Mucosa of descending colon (tissue), 3 donors: ENCODE data around the gene IRF8. TPM values are rescaled to one million over a fixed set of nuclear protein-coding genes. Genes with fewer than 3 reads are reported as not detected.

Source experiments
- ATAC-seq: fragments of 200-7000 bp; cut with Tn5 transposase; one replicate; pipeline ENCODE4 v1.9.1; 2020; ENCODE audit warnings: mild to moderate bottlenecking, moderate library complexity
- DNase-seq, 3 donors: peaks; one replicate each; pipeline ENCODE4 v3.0.0-alpha.2; 2020
- H3K36me3 ChIP-seq: fragments of 200-600 bp; one replicate; pipeline ENCODE4 v1.8.0; 2021; ENCODE audit warnings: low read depth, mild to moderate bottlenecking
- H3K4me1 ChIP-seq: fragments of 200-600 bp; one replicate; pipeline ENCODE4 v1.8.0; 2021; ENCODE audit warnings: low read depth, mild to moderate bottlenecking
- H3K4me3 ChIP-seq: fragments of 200-600 bp; one replicate; pipeline ENCODE4 v1.8.0; 2021; ENCODE audit warnings: mild to moderate bottlenecking
- H3K9me3 ChIP-seq: fragments of 200-600 bp; one replicate; pipeline ENCODE4 v1.8.0; 2021; ENCODE audit warnings: mild to moderate bottlenecking
- intact Hi-C, 2 donors: fragments of 100-400 bp; cut with DNase I in 1 of 2; cut with micrococcal nuclease in 1 of 2; formaldehyde crosslinking; loops; one replicate each; pipeline versions ENCODE4 v1.11.0 to v1.11.1; 2022; cut with DNase I, micrococcal nuclease
- total RNA-seq, 3 donors: library from RNA; stranded (reverse); fragmentation: NEBNext Ultra II Directional in 2 of 3; extraction: Animal tissue kit (Norgen Biotek cat#: 25700) in 2 of 3; gene quantifications; one replicate each; pipeline versions ENCODE4 v1.2.1 to v1.2.4, GENCODE V29; 2021 to 2023
- TF ChIP-seq, protein P1 (sequence below): fragments of 200-600 bp; IDR thresholded peaks from one replicate; pipeline ENCODE4 v1.8.0; 2022; ENCODE audit warnings: antibody characterized with exemption, mild to moderate bottlenecking
- donor health status: DM: no; HTN: no; CAD: no; lungs with moderate emphysema.
- donor health status: DM: no; HTN: no; CAD: no.
- donor health status: DM: no; HTN: yes; CAD: no.

Gene IRF8
- total RNA-seq, 3 donors from 2014 or later: 28.8 to 55.8 (median 36.5) TPM

GRCh38 chr16:85960486-85961046, 61.6 kb downstream of the IRF8 start:
- Histone ChIP-seq H3K36me3 (no peaks in the 10 kb centered on the region), H3K4me3 (no peak overlapping the region), H3K9me3 (no peaks in the 10 kb centered on the region), H3K4me1 (peaks cover 6% of the 10 kb centered on the region)
- DNase-seq (no peak), ATAC-seq (no peak)
- TF ChIP-seq, protein P1, sequence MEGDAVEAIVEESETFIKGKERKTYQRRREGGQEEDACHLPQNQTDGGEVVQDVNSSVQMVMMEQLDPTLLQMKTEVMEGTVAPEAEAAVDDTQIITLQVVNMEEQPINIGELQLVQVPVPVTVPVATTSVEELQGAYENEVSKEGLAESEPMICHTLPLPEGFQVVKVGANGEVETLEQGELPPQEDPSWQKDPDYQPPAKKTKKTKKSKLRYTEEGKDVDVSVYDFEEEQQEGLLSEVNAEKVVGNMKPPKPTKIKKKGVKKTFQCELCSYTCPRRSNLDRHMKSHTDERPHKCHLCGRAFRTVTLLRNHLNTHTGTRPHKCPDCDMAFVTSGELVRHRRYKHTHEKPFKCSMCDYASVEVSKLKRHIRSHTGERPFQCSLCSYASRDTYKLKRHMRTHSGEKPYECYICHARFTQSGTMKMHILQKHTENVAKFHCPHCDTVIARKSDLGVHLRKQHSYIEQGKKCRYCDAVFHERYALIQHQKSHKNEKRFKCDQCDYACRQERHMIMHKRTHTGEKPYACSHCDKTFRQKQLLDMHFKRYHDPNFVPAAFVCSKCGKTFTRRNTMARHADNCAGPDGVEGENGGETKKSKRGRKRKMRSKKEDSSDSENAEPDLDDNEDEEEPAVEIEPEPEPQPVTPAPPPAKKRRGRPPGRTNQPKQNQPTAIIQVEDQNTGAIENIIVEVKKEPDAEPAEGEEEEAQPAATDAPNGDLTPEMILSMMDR: no peak
- intact Hi-C loops: no loop called here

- Histone ChIP-seq H3K36me3 (no peaks in the 10 kb centered on the region), H3K4me3 (no peak overlapping the region), H3K9me3 (no peaks in the 10 kb centered on the region), H3K4me1 (peaks cover 6% of the 10 kb centered on the region)
- TF ChIP-seq, protein P1: no peak
- DNase-seq (no peak), ATAC-seq (no peak)
- intact Hi-C loops: no loop called here
These were observed 63.3 kb downstream of the IRF8 start for GRCh38 chr16:85961988-85962915.

DNA sequence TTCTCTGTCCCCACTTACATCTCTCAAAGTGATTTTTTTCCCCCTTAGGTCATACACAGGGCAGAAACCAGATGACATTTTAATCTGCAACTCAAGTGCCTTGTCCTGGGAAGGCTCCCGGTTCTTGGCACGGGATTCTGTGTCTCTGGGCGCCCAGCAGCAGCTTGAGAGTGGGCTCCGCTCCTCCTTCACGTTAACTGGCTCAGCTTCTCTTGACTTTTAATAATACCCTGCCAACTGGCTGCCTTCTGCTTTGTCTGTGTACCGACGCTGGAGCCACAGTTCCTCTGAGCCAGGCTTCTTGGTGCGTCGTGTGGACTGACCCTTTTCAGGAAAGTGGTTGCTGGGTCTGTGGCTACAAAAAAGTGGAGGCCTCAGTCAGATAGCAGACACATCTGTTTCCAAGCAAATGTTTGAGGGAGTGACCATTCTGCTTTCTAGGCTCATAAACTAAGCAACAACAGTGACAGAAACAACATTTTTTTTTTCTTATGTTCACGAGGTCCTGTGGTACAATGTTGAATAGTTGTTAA, 64.9 kb downstream of the IRF8 start:
- H3K4me3 ChIP-seq: no peak overlapping the region
- peaks cover 6% of the 10 kb centered on the region for H3K4me1 ChIP-seq
- DNase-seq (peak in 2 of 3 donors; percentile 53 to 55), ATAC-seq (peak; percentile 35)
- no peaks in the 10 kb centered on the region for H3K36me3 ChIP-seq
- intact Hi-C loops: no loop called here
- H3K9me3 ChIP-seq: no peaks in the 10 kb centered on the region
- TF ChIP-seq, protein P1: no peak

- intact Hi-C loops: no loop called here
- TF ChIP-seq, protein P1: no peak
- no peaks in the 10 kb centered on the region for H3K9me3 ChIP-seq
- no peaks in the 10 kb centered on the region for H3K4me1 ChIP-seq
- no peak for ATAC-seq
- no peak for DNase-seq
- no peaks in the 10 kb centered on the region for H3K36me3 ChIP-seq
- H3K4me3 ChIP-seq: no peak overlapping the region
These were observed 66.2 kb downstream of the IRF8 start for GRCh38 chr16:85965125-85965524.

DNA sequence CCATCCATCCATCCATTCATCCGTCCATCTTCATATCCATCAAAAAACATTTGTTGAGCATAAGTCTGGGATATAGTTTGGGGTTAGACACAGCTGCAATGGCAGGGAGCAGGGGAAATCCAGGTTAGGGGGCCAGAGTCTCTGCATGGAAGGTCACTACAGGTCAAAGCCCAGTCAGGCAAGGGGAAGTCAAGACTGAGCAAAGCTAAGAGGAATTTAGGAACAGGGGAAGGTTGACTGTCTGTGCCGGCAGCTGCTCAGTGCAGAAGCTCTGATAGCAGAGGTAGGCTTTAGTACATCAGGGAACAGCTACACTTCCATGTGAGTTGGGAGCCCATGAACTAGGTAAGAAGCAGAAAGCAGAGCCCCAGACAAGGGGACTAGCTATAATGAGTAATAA, 68.1 kb downstream of the IRF8 start:
- Histone ChIP-seq H3K4me3 (no peak overlapping the region), H3K4me1 (no peaks in the 10 kb centered on the region), H3K36me3 (no peaks in the 10 kb centered on the region), H3K9me3 (no peaks in the 10 kb centered on the region)
- no peak for DNase-seq
- intact Hi-C loops: no loop called here
- no peak for ATAC-seq
- TF ChIP-seq, protein P1: no peak
